ENCODE results near the gene MGAT3.

- TF ChIP-seq CTCF (IDR thresholded peaks at IDR 0.05) (no peak), POLR2A (IDR thresholded peaks at IDR 0.05) (no peak)
These were observed 22.4 kb downstream of the MGAT3 start for GRCh38 chr22:39479254-39479653.

Measured in uterus (tissue), 2 donors.